SK-N-MC (cell line): ENCODE results near the gene ZBTB21.

Experiments used
- EZH2 ChIP-seq: fragments of 200-600 bp; sonication (generic); IDR thresholded peaks from one replicate; pipeline ENCODE4 v1.6.1; 2017; ENCODE audit warnings: antibody characterized with exemption
- POLR2AphosphoS5 ChIP-seq: IDR thresholded peaks from 2 replicates; pipeline ENCODE4 v1.6.1; 2012; ENCODE audit warnings: mild to moderate bottlenecking, low read depth, low read length, borderline replicate concordance

GRCh38 chr21:42012763-42013329 lies 2.7 kb upstream of the ZBTB21 start:
- TF ChIP-seq POLR2AphosphoS5 (no peak), EZH2 (no peak)
